Astrocyte (in vitro differentiated cells and primary cell): Measurements from ENCODE around the gene METTL27. TPM values are rescaled to one million over a fixed set of nuclear protein-coding genes. Genes with fewer than 3 reads are reported as not detected.

ENCODE experiments used
- DNase-seq: peaks from one replicate; pipeline ENCODE4 v3.0.0-alpha.2; 2010; ENCODE audit warnings: low read depth
- FAIRE-seq: peaks from 2 replicates; lab custom pipeline; 2011; peaks lifted over from hg19 to GRCh38; lab: Jason Lieb, UNC
- H2AFZ ChIP-seq: 2 replicates; pipeline ENCODE4 v1.6.0; 2012; ENCODE audit warnings: low read depth, low read length, inconsistent platforms
- H3K27ac ChIP-seq: 2 replicates; pipeline ENCODE4 v1.5.1; 2011; ENCODE audit warnings: low read depth, low read length, inconsistent platforms
- H3K27me3 ChIP-seq: 2 replicates; pipeline ENCODE4 v1.6.0; 2011; ENCODE audit warnings: low read length, inconsistent platforms; ENCODE audit not compliant: insufficient read depth
- H3K36me3 ChIP-seq: 2 replicates; pipeline ENCODE4 v1.5.1; 2011; ENCODE audit warnings: low read length, inconsistent platforms; ENCODE audit not compliant: insufficient read depth
- H3K4me1 ChIP-seq: 2 replicates; pipeline ENCODE4 v1.5.1; 2011; ENCODE audit warnings: low read length, inconsistent platforms; ENCODE audit not compliant: insufficient read depth
- H3K4me2 ChIP-seq: 2 replicates; pipeline ENCODE4 v1.6.0; 2012; ENCODE audit warnings: low read length, inconsistent platforms
- H3K4me3 ChIP-seq: 2 replicates; pipeline ENCODE4 v1.5.1; 2011; ENCODE audit warnings: low read depth, mild to moderate bottlenecking, low read length, inconsistent platforms; ENCODE audit not compliant: insufficient read depth
- H3K79me2 ChIP-seq: 2 replicates; pipeline ENCODE4 v1.6.0; 2012; ENCODE audit warnings: mild to moderate bottlenecking, low read length, inconsistent platforms; ENCODE audit not compliant: insufficient read depth
- H3K9ac ChIP-seq: 2 replicates; pipeline ENCODE4 v1.6.0; 2012; ENCODE audit warnings: mild to moderate bottlenecking, low read length, inconsistent platforms
- H3K9me3 ChIP-seq: 2 replicates; pipeline ENCODE4 v1.5.1; 2012; ENCODE audit warnings: low read depth, mild to moderate bottlenecking, low read length, inconsistent platforms; ENCODE audit not compliant: insufficient read depth
- H4K20me1 ChIP-seq: 2 replicates; pipeline ENCODE4 v1.6.0; 2012; ENCODE audit warnings: low read length, inconsistent platforms; ENCODE audit not compliant: insufficient read depth
- H3K27ac Mint-ChIP-seq: one replicate; pipeline ENCODE4 v1.8.0; 2021; ENCODE audit warnings: mild to moderate bottlenecking, mixed read lengths; ENCODE audit not compliant: unreplicated experiment
- H3K27me3 Mint-ChIP-seq: one replicate; pipeline ENCODE4 v1.8.0; 2021; ENCODE audit warnings: low read depth, mixed read lengths; ENCODE audit not compliant: unreplicated experiment
- H3K36me3 Mint-ChIP-seq: one replicate; pipeline ENCODE4 v1.8.0; 2021; ENCODE audit warnings: low read depth, mixed read lengths; ENCODE audit not compliant: unreplicated experiment
- H3K4me1 Mint-ChIP-seq: one replicate; pipeline ENCODE4 v1.8.0; 2021; ENCODE audit warnings: low read depth, mixed read lengths; ENCODE audit not compliant: unreplicated experiment
- H3K4me3 Mint-ChIP-seq: one replicate; pipeline ENCODE4 v1.8.0; 2021; ENCODE audit warnings: mild to moderate bottlenecking, moderate library complexity, mixed read lengths; ENCODE audit not compliant: unreplicated experiment
- H3K9me3 Mint-ChIP-seq: one replicate; pipeline ENCODE4 v1.8.0; 2021; ENCODE audit warnings: mild to moderate bottlenecking, mixed read lengths; ENCODE audit not compliant: unreplicated experiment
- EZH2 ChIP-seq: IDR thresholded peaks from 2 replicates; pipeline ENCODE4 v1.6.1; 2012; ENCODE audit warnings: mild to moderate bottlenecking, low read length, inconsistent platforms; ENCODE audit not compliant: insufficient read depth
- total RNA-seq: library from RNA; stranded (reverse); gene quantifications from 2 replicates; pipeline ENCODE4 v1.2.1, GENCODE V29; 2021
- TF ChIP-seq, protein P1 (sequence below): IDR thresholded peaks from 2 replicates; pipeline ENCODE4 v1.5.1; 2011; ENCODE audit warnings: low read depth, mild to moderate bottlenecking, inconsistent platforms, low read length, moderate library complexity; ENCODE audit not compliant: insufficient read depth

The METTL27 gene
- total RNA-seq, 1 donor from 2014 or later, result 2.5 TPM

DNA sequence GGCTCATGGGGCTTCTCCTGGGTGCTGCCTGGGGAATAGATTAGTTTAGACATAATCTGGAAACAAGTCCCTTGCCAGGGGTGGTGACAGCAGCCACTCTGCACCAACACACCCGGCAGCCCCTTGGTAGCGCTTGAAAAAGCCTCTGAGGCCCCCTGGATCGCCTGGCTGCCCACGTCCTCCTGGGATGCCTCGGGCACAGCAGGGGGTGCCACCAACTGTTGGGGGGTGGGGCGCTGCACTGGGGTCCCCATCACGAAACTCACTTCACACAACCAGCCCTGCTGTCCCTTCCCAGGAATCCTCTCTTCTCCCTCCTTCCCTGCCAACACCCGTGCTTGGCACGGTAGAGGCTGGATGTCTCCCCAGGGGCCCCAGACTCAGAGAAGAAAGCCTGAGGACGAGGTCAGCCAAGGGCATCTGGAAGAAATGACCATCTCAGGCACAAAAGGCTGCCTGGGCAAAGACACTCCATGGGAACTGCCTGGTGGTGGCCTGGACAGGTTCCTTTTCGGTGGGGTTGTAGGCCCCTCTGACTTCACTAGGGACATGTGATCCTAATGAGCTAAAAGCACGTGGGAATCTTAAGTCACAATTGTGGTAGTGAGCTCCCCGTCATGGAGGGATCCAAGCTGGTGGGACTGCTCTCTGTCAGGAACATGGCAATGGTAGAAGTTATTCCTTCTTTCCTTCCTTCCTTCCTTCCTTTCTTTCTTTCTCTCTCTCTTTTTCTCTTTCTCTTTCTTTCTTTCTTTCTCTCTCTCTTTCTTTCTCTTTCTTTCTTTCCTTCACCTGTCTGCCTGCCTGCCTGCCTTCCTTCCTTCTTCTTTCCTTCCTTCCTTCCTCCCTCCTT is 30.0 kb upstream of the METTL27 start:
- Mint-ChIP-seq H3K27ac (no peak overlapping the region), H3K4me1 (peaks cover 4% of the 10 kb centered on the region), H3K36me3 (peaks cover 1% of the 10 kb centered on the region), H3K27me3 (peaks cover 29% of the 10 kb centered on the region), H3K4me3 (no peak overlapping the region), H3K9me3 (no peaks in the 10 kb centered on the region)
- no peak for DNase-seq
- Histone ChIP-seq H3K4me1 (peaks cover 15% of the 10 kb centered on the region), H2AFZ (no peak overlapping the region), H3K9ac (no peak overlapping the region), H4K20me1 (no peaks in the 10 kb centered on the region), H3K27me3 (no peaks in the 10 kb centered on the region), H3K36me3 (no peaks in the 10 kb centered on the region), H3K79me2 (no peaks in the 10 kb centered on the region), H3K4me2 (no peak overlapping the region), H3K4me3 (no peak overlapping the region), H3K9me3 (no peaks in the 10 kb centered on the region), H3K27ac (no peak overlapping the region)
- no peak for FAIRE-seq
- TF ChIP-seq, protein P1, sequence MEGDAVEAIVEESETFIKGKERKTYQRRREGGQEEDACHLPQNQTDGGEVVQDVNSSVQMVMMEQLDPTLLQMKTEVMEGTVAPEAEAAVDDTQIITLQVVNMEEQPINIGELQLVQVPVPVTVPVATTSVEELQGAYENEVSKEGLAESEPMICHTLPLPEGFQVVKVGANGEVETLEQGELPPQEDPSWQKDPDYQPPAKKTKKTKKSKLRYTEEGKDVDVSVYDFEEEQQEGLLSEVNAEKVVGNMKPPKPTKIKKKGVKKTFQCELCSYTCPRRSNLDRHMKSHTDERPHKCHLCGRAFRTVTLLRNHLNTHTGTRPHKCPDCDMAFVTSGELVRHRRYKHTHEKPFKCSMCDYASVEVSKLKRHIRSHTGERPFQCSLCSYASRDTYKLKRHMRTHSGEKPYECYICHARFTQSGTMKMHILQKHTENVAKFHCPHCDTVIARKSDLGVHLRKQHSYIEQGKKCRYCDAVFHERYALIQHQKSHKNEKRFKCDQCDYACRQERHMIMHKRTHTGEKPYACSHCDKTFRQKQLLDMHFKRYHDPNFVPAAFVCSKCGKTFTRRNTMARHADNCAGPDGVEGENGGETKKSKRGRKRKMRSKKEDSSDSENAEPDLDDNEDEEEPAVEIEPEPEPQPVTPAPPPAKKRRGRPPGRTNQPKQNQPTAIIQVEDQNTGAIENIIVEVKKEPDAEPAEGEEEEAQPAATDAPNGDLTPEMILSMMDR, result no peak
- no peak for TF ChIP-seq EZH2

- Histone ChIP-seq H4K20me1 (no peaks in the 10 kb centered on the region), H3K4me2 (no peak overlapping the region), H3K36me3 (no peaks in the 10 kb centered on the region), H3K79me2 (no peaks in the 10 kb centered on the region), H3K27me3 (no peaks in the 10 kb centered on the region), H2AFZ (no peak overlapping the region), H3K9ac (no peak overlapping the region), H3K27ac (no peak overlapping the region), H3K4me1 (peaks cover 15% of the 10 kb centered on the region), H3K9me3 (no peaks in the 10 kb centered on the region), H3K4me3 (no peak overlapping the region)
- peaks cover 4% of the 10 kb centered on the region for H3K4me1 Mint-ChIP-seq
- H3K9me3 Mint-ChIP-seq, result no peaks in the 10 kb centered on the region
- TF ChIP-seq, protein P1, result no peak
- TF ChIP-seq EZH2, result no peak
- FAIRE-seq (no peak), DNase-seq (no peak)
- H3K27me3 Mint-ChIP-seq, result peaks cover 26% of the 10 kb centered on the region
- H3K27ac Mint-ChIP-seq, result no peak overlapping the region
- H3K36me3 Mint-ChIP-seq, result peaks cover 1% of the 10 kb centered on the region
- no peak overlapping the region for H3K4me3 Mint-ChIP-seq
Measured at GRCh38 chr7:73871163-73872011, 29.1 kb upstream of the METTL27 start.
